HepG2 (cell line): Measurements from ENCODE around the gene ZNF829. TPM values are rescaled to one million over a fixed set of nuclear protein-coding genes. Genes with fewer than 3 reads are reported as not detected.

Experiments
- ATAC-seq: fragments of 200-7000 bp; cut with Tn5 transposase; 3 replicates; pipeline ENCODE4 v1.9.1; 2020; ENCODE audit warnings: mild to moderate bottlenecking, moderate library complexity
- BruUV-seq: library from RNA; stranded (reverse); fragments of 400-500 nt; replicated peaks from 2 replicates; lab custom pipeline; 2021; lab: Mats Ljungman, UMichigan
- CTCF ChIA-PET: fragments of 300-600 bp; formaldehyde crosslinking; extraction: SDS; loops from one replicate; lab custom pipeline; 2021; ENCODE audit warnings: low total read pairs, inconsistent platforms, low intra/inter-chr PET ratio; lab: Yijun Ruan, JAX
- POLR2A ChIA-PET: fragments of 350-600 bp; sonication (Branson Sonifier 250); formaldehyde crosslinking; loops from one replicate; lab custom pipeline; 2020; ENCODE audit warnings: antibody characterized with exemption, inconsistent platforms; lab: Yijun Ruan, JAX
- DNase-seq: peaks from one replicate; pipeline ENCODE4 v3.0.0-alpha.2; 2015; ENCODE audit warnings: low spot score
- FAIRE-seq: peaks from 3 replicates; lab custom pipeline; 2011; peaks lifted over from hg19 to GRCh38; lab: Jason Lieb, UNC
- H2AFZ ChIP-seq: one replicate; pipeline ENCODE4 v1.6.1; 2011; ENCODE audit warnings: low read length, inconsistent platforms
- H3K27ac ChIP-seq: fragments of 300-600 bp; 3 replicates; pipeline ENCODE4 v1.8.0; 2011; ENCODE audit warnings: mixed run types, mild to moderate bottlenecking, mixed read lengths, low read length, inconsistent platforms; ENCODE audit not compliant: insufficient read depth; ENCODE audit errors: extremely low read length
- H3K27me3 ChIP-seq, 2 experiments: fragments of 200-600 bp in 1 of 2; 2 replicates in 1 of 2; 3 replicates in 1 of 2; pipeline versions ENCODE4 v1.6.0 to v1.8.0; 2011; ENCODE audit warnings: low read length in 2 of 2, mild to moderate bottlenecking in 2 of 2, moderate library complexity in 2 of 2, inconsistent platforms in 1 of 2; ENCODE audit not compliant: insufficient read depth in 2 of 2, control insufficient read depth in 1 of 2
- H3K36me3 ChIP-seq, 2 experiments: fragments of 200-600 bp in 1 of 2; replicated peaks in 1 of 2; 2 replicates in 1 of 2; 3 replicates in 1 of 2; pipeline versions ENCODE4 v1.5.1 to v1.8.0; 2011; ENCODE audit warnings: low read length in 2 of 2, inconsistent platforms in 1 of 2; ENCODE audit not compliant: insufficient read depth in 2 of 2, control insufficient read depth in 1 of 2
- H3K4me1 ChIP-seq: 2 replicates; pipeline ENCODE4 v1.5.1; 2012; ENCODE audit warnings: low read length, inconsistent platforms; ENCODE audit not compliant: insufficient read depth
- H3K4me2 ChIP-seq: 2 replicates; pipeline ENCODE4 v1.6.0; 2011; ENCODE audit warnings: low read depth, low read length, inconsistent platforms
- H3K4me3 ChIP-seq, 3 experiments: fragments of 200-600 bp in 1 of 3; sonication (generic), shearing (Covaris generic) in 1 of 3; replicated peaks in 1 of 3; 2 replicates each; pipeline ENCODE4 v1.5.1; 2011 to 2016; ENCODE audit warnings: low read length in 3 of 3, inconsistent platforms in 2 of 3, low read depth in 2 of 3, mild to moderate bottlenecking in 2 of 3, control low read depth in 1 of 3, mixed read lengths in 1 of 3; ENCODE audit not compliant: insufficient read depth in 1 of 3
- H3K79me2 ChIP-seq: one replicate; pipeline ENCODE4 v1.6.1; 2011; ENCODE audit warnings: low read length, inconsistent platforms; ENCODE audit not compliant: insufficient read depth
- H3K9ac ChIP-seq: 2 replicates; pipeline ENCODE4 v1.6.0; 2011; ENCODE audit warnings: mild to moderate bottlenecking, low read depth, low read length, inconsistent platforms; ENCODE audit not compliant: insufficient read depth
- H3K9me3 ChIP-seq: 2 replicates; pipeline ENCODE4 v1.5.1; 2012; ENCODE audit warnings: mild to moderate bottlenecking, low read length
- H4K20me1 ChIP-seq: 2 replicates; pipeline ENCODE4 v1.6.0; 2011; ENCODE audit warnings: inconsistent platforms, mild to moderate bottlenecking, low read length, moderate library complexity; ENCODE audit not compliant: insufficient read depth
- PRDM10 ChIP-seq: sonication (generic); formaldehyde crosslinking; IDR thresholded peaks from 2 replicates; pipeline ENCODE4 v1.4.0; 2020; ENCODE audit warnings: low read depth, missing genetic modification reagents
- ZBTB3 ChIP-seq: sonication (generic); formaldehyde crosslinking; IDR thresholded peaks from 2 replicates; pipeline ENCODE4 v1.4.0; 2020; ENCODE audit warnings: low read depth, mild to moderate bottlenecking, moderate library complexity, missing genetic modification reagents, borderline replicate concordance
- ZNF850 ChIP-seq: sonication (generic); formaldehyde crosslinking; conservative IDR thresholded peaks from 2 replicates; pipeline ENCODE4 v1.9.0; 2021; ENCODE audit warnings: mild to moderate bottlenecking, missing genetic modification reagents
- WGBS: methylation state at CpG from one replicate; pipeline ENCODE4 v1.1.6; 2017; ENCODE audit warnings: low lambda C conversion rate; 5-methylcytosine and 5-hydroxymethylcytosine counted together
- in situ Hi-C: cut with HindIII; loops from 2 replicates; pipeline ENCODE4 v1.10.0; 2017; ENCODE audit warnings: low pct_unique_long_range_greater_than_20kb; ENCODE audit not compliant: extremely low pct_ligation_motif_present
- intact Hi-C: fragments of 100-400 bp; cut with micrococcal nuclease; formaldehyde crosslinking; loops from one replicate; pipeline ENCODE4 v1.10.0; 2022; ENCODE audit not compliant: unreplicated experiment
- polyA plus RNA-seq, 8 experiments: library from polyadenylated mRNA; depleted of rRNA in 3 of 8; stranded (reverse) in 7 of 8; unstranded in 1 of 8; fragments of >200 nt; fragmentation: Illumina TruSeq in 4 of 8; extraction: Trizol in 4 of 8; gene quantifications; 2 replicates each; pipeline versions ENCODE4 v1.2.1 to v1.2.3, GENCODE V29; 2011 to 2016; ENCODE audit warnings: low read depth in 4 of 8, missing spikeins in 1 of 8, mixed read lengths in 1 of 8; ENCODE audit not compliant: insufficient read depth in 1 of 8
- total RNA-seq, 5 experiments: library from RNA; depleted of rRNA; stranded (reverse); fragments of >200 nt; fragmentation: Illumina TruSeq; extraction: Trizol; gene quantifications; 2 replicates each; pipeline ENCODE4 v1.2.3, GENCODE V29; 2016; ENCODE audit warnings: low read depth in 1 of 5
- TF ChIP-seq, protein P1 (sequence below): sonication (generic); formaldehyde crosslinking; IDR thresholded peaks from 2 replicates; pipeline ENCODE4; 2020; ENCODE audit warnings: missing genetic modification reagents, mild to moderate bottlenecking, borderline replicate concordance
- TF ChIP-seq, protein P2 (sequence below), 2 experiments: sonication (generic) in 1 of 2; formaldehyde crosslinking in 1 of 2; IDR thresholded peaks; 2 replicates each; pipeline versions ENCODE4 v1.5.1 to v1.6.1; 2011 to 2020; ENCODE audit warnings: borderline replicate concordance in 1 of 2, low read depth in 1 of 2, low read length in 1 of 2, mild to moderate bottlenecking in 1 of 2, missing genetic modification reagents in 1 of 2, moderate library complexity in 1 of 2

The ZNF829 gene
- total and polyA plus RNA-seq, 2 of the 13 experiments (the other 11 are each of a cell fraction or from before 2014, with no cell fraction given) = 0.15 to 0.86 TPM

DNA sequence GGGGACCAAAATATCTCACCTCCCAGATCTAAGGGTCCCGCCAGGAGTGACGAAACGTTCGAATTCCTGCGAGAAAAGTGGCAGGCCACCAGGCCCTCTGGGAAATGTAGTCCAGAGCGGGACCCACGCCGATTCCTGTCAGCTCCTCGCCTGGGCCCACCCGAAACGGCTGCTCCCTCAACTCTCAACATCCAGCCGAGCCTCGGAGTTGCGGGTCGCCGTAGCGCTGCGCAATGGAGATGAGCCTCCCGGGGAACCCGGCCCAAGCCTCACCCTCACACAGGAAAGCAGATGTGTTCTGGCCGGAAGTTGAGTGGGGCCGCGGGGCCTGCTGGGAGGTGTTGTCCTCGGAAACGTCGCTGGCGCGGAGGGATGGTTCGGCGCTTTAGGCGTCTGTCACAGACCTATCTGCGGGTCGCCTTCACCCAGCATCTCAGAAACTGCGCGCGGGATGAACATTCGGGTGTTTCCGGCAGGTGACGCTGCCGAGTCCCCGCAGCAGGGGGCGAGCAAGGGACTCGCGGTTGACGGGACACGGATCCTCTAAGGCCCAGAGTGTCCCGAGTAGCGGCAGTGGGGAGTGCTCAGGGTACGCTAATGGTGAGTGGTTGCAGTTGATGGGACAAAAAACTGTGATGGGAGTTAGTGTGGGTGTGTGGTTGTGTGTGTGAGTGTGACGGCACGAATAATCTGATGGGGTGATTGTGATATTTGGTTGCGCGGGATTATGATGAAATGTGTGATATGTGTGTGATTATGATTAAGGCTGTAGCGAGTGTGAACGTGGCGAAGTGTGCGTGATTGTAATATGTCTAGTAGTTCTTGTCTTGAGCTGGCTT is at the start of gene ZNF829, which contains the start of gene ZNF568 (continued):
- TF ChIP-seq, protein P1, sequence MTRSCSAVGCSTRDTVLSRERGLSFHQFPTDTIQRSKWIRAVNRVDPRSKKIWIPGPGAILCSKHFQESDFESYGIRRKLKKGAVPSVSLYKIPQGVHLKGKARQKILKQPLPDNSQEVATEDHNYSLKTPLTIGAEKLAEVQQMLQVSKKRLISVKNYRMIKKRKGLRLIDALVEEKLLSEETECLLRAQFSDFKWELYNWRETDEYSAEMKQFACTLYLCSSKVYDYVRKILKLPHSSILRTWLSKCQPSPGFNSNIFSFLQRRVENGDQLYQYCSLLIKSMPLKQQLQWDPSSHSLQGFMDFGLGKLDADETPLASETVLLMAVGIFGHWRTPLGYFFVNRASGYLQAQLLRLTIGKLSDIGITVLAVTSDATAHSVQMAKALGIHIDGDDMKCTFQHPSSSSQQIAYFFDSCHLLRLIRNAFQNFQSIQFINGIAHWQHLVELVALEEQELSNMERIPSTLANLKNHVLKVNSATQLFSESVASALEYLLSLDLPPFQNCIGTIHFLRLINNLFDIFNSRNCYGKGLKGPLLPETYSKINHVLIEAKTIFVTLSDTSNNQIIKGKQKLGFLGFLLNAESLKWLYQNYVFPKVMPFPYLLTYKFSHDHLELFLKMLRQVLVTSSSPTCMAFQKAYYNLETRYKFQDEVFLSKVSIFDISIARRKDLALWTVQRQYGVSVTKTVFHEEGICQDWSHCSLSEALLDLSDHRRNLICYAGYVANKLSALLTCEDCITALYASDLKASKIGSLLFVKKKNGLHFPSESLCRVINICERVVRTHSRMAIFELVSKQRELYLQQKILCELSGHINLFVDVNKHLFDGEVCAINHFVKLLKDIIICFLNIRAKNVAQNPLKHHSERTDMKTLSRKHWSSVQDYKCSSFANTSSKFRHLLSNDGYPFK (CRISPR knock-in tag) = no peak; the same call in 1 of the 2 replicates
- no peak for TF ChIP-seq ZBTB3
- no peak for TF ChIP-seq PRDM10 (CRISPR knock-in tag)
- TF ChIP-seq, all 625 proteins: peak for 51

- Histone ChIP-seq H3K9ac (no peak overlapping the region), H3K9me3 (peaks cover 88% of the 10 kb centered on the region), H2AFZ (no peak overlapping the region), H4K20me1 (no peaks in the 10 kb centered on the region), H3K36me3 (no peaks in the 10 kb centered on the region), H3K27ac (no peak overlapping the region), H3K4me1 (no peaks in the 10 kb centered on the region), H3K4me2 (no peak overlapping the region), H3K79me2 (no peaks in the 10 kb centered on the region), H3K4me3 (no peak overlapping the region), H3K27me3 (no peaks in the 10 kb centered on the region)
- ATAC-seq (no peak), DNase-seq (no peak), FAIRE-seq (no peak)
- POLR2A ChIA-PET = no interaction called here
- in situ Hi-C loops = no loop called here
- whole genome bisulfite sequencing = 6% methylated on average over 2 of the region's 2 CpGs
- intact Hi-C loops = no loop called here
- CTCF ChIA-PET = no interaction called here
- BruUV-seq = no TSS peak
- TF ChIP-seq, protein P2, sequence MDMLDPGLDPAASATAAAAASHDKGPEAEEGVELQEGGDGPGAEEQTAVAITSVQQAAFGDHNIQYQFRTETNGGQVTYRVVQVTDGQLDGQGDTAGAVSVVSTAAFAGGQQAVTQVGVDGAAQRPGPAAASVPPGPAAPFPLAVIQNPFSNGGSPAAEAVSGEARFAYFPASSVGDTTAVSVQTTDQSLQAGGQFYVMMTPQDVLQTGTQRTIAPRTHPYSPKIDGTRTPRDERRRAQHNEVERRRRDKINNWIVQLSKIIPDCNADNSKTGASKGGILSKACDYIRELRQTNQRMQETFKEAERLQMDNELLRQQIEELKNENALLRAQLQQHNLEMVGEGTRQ (IDR thresholded peaks at IDR 0.05; ENCODE audit: low read depth, low read length) = no peak
- TF ChIP-seq, protein P2 (CRISPR knock-in tag; IDR thresholded peaks at IDR 0.05; ENCODE audit: borderline replicate concordance) = no peak
- no peak for TF ChIP-seq ZNF850
Measured at GRCh38 chr19:36963280-36963679, 47.2 kb upstream of the ZNF829 start.
